ENCODE measurements around the gene CHERP.
"Not testable (repeated sequence)": the region's sequence is repeated elsewhere in the genome, so short reads cannot be mapped to it uniquely, and the experiment has no call there.

CHERP gene

DNA sequence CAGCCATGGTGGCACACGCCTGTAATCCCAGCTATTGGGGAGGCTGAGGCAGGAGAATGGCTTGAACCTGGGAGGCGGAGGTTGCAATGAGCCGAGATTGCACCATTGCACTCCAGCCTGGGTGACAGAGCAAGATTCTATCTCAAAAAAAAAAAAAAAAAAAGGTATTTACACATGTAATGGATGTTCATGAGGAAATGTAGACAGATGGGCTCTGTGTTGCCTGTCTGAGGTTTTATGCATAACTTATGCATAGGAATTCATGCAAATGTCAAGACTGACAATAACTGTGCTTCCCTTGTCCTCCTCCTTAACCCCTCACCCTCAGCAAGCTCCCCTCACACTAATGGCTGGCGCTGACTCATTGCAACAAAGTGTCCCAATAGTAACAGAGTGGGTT lies 55.8 kb downstream of the CHERP start:
- not testable (repeated sequence) for H3K4me3 ChIP-seq (ENCODE audit: low read depth, low read length)

DNA sequence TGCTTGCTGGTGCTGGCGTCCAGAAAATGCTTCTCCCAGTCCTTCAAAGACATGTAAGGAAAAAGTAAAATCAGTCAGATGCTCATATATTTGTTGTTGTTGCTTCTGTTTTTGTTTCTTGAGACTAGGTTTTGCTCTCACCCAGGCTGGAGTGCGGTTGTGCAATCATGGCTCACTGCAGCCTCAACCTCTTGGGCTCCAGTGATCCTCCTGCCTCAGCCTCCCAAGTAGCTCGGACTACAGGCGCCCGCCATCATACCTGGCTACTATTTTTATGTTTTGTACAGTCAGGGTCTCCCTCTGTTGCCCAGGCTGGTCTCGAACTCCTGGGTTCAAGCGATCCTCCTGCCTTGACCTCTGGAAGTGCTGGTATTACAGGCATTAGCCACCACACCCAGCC lies 59.5 kb downstream of the CHERP start:
- H3K4me3 ChIP-seq (ENCODE audit: low read depth, low read length), result no peak overlapping the region

DNA sequence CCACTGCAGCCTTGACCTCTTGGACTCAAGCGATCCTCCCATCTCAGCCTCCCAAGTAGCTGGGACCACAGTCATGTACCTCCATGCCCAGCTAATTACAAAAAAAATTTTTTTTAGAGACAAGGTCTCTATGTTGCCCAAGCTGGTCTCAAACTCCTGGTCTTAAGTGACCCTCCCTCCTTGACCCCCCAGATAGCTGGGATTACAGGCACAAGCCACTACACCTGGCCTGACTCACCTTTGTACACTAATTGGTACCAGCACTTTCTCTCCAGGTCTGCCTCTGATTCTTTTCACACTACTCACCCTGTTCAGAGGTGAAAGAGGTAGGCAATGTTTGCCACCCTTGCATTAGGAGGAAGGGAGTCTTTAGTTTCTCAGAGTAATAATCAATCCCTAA lies 64.9 kb downstream of the CHERP start:
- H3K4me3 ChIP-seq (ENCODE audit: low read depth, low read length), result no peak overlapping the region

DNA sequence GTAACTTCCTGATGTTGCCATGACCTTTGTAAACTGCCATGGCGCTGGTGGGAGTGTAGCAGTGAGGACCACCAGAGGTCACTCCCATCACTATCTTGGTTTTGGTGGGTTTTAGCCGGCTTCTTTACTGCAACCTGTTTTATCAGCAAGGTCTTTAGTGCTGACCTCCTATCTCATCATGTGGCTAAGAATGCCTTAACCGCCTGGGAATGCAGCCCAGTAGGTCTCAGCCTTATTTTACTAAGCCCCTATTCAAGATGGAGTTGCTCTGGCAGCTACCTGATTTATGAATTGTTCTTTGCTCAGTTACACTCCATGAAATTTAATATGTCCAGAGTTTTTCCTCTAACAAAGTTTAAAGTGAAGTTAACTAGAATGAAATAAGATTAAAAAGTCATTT lies 65.8 kb downstream of the CHERP start:
- H3K4me3 ChIP-seq (ENCODE audit: low read depth, low read length), result no peak overlapping the region

DNA sequence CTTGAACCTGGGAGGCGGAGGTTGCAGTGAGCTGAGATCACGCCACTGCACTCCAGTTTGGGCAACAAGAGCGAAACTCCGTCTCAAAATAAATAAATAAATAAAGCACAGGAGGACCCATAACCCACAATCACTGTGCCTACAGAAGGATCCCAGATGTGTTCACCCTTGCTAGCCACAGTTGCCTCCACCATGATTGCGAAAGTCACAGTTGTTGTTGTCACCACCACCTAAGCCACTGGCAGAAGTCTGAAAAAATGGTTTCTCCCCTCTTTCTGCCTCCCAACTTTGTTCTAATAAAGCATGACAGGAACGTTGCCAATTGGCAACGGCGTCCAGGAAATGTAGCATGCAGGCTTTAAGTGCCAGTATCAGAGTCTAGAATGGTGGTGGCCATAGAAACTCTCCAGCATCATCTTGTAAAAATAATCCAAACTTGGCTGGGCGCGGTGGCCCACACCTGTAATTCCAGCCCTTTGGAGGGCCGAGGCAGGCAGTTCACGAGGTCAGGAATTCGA lies 68.3 kb downstream of the CHERP start:
- no peak overlapping the region for H3K4me3 ChIP-seq (ENCODE audit: low read depth, low read length)

DNA sequence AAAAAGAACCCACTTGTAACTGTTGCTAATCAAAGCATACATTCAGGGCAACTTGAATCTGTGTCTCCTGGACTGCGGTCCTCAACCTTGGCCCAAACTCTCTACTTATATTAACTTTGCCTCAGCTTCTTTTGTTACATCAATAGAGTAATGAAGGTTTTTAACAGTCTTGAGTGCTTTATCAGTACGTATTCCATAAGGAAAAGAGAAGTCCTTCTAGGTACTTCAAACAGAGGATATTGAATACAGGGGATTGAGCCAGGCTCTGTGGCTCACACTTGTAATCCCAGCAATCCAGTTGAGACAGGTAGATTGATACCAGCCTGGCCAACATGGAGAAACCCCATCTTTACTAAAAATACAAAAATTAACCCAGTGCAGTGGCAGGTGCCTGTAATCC lies 69.2 kb downstream of the CHERP start:
- no peak overlapping the region for H3K4me3 ChIP-seq (ENCODE audit: low read depth, low read length)

DNA sequence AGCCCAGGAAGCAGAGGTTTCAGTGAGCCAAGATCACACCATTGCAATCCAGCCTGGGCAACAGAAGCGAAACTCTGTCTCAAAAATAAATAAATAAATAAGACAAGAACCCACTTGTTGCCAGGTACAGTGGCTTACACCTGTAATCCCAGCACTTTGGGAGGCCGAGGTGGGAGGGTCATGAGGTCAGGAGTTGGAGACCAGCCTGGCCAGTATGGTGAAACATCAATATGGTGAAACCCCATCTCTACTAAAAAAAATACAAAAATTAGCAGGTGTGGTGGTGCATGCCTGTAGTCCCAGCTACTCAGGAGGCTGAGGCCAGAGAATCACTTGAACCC lies 69.7 kb downstream of the CHERP start:
- peak overlapping the region; percentile 81 for H3K4me3 ChIP-seq (ENCODE audit: low read depth, low read length)

DNA sequence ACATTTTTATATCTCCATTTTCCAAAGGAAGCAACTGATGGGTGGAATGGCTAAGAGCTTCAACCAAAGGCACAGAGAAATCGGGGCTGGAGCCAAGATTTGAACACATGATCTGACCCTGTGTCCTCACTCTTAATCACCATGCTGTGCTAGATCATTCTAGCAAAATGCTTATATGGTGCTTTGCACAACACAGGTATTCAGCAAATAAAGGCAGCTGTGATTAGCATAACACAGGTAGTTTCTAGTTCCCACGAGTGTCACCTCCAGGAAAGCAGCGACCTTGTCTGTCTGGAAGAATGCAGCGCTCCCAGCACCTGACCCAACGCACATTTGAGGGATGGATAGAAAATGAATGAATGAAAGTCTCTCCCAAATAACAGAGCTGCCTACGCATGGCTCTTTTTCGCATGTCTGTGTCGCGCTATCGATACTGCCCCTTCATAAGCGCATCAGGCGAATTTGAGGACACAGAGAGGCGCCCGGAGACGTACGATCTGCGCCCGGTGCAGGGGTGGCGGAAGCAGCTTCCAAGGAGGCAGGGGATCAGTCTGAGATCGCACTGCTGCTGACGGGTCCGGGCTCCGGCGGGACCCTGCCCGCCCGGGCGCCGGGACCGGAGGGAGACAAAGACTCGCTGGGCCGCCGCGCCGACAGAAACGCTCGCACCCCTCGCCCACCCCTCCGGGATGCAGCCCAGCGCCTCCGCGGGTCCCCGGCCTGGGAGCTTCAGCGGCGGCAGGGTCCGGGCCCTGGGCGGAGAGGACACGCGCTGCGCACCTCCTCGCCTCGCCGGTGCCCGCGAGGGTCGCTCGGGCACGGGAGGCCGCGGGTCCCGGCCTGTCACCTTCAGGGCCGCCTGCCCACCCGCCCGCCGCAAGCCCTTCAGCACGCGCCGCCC lies 71.1 kb downstream of the CHERP start:
- H3K4me3 ChIP-seq (ENCODE audit: low read depth, low read length), result peak overlapping the region; percentile 91

DNA sequence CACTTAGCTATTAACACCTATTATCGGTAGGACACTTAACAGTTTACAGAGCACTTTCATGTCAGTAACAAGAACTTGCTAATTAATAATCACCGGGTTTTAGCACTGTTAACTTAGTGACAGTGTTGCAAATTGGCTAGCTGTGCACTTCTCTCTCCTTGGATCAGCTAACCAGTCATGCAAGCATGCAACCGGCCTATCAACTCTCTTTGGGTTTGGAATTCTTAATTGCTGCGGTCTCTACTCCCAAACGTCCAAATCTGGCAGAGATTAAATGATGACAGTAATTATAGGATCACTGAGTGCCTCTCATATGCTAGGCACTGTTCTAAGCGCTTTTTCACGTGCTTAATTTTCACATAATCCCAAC lies 71.7 kb downstream of the CHERP start:
- peak overlapping the region; percentile 91 for H3K4me3 ChIP-seq (ENCODE audit: low read depth, low read length)

Data from iPS-11a (cell line).